CD8-positive, alpha-beta memory T cell (primary cell): ENCODE measurements around the gene LDLRAD2. TPM values are rescaled to one million over a fixed set of nuclear protein-coding genes. Genes with fewer than 3 reads are reported as not detected.
A peak's percentile ranks its signal among the peaks of the same experiment; 100 is the strongest.
"Not testable (repeated sequence)": the region's sequence is repeated elsewhere in the genome, so short reads cannot be mapped to it uniquely, and the experiment has no call there.

Source experiments
- CTCF ChIA-PET: fragments of 350-600 bp; sonication (Branson Sonifier 250); formaldehyde crosslinking; loops from one replicate; lab custom pipeline; 2021; ENCODE audit warnings: antibody characterized with exemption; lab: Charles Lee
- POLR2A ChIA-PET: fragments of 350-600 bp; sonication (Branson Sonifier 250); formaldehyde crosslinking; loops from one replicate; lab custom pipeline; 2021; ENCODE audit warnings: antibody characterized with exemption; lab: Charles Lee
- DNase-seq, 5 donors: peaks; one replicate each; pipeline versions ENCODE4 v3.0.0 to v3.0.0-alpha.2; 2020 to 2022; ENCODE audit warnings: mixed read lengths in 1 of 5
- H3K27ac ChIP-seq: one replicate; pipeline ENCODE4 v1.7.0; 2013; ENCODE audit warnings: low read depth, mild to moderate bottlenecking, low read length, moderate library complexity
- H3K27me3 ChIP-seq: 2 replicates; pipeline ENCODE4 v1.7.0; 2013; ENCODE audit warnings: low read length, mild to moderate bottlenecking; ENCODE audit not compliant: insufficient read depth, poor library complexity, severe bottlenecking
- H3K36me3 ChIP-seq: 2 replicates; pipeline ENCODE4 v1.7.0; 2013; ENCODE audit warnings: mild to moderate bottlenecking, low read length, moderate library complexity; ENCODE audit not compliant: insufficient read depth
- H3K4me1 ChIP-seq: 2 replicates; pipeline ENCODE4 v1.7.0; 2013; ENCODE audit warnings: mild to moderate bottlenecking, low read length, moderate library complexity; ENCODE audit not compliant: insufficient read depth
- H3K4me3 ChIP-seq: 2 replicates; pipeline ENCODE4 v1.7.0; 2013; ENCODE audit warnings: mild to moderate bottlenecking, low read length
- H3K9me3 ChIP-seq: 2 replicates; pipeline ENCODE4 v1.7.0; 2013; ENCODE audit warnings: mild to moderate bottlenecking, low read length
- H3K27ac Mint-ChIP-seq, 8 donors: one replicate each; pipeline ENCODE4 v1.8.0; 2020 to 2021; ENCODE audit warnings: mixed read lengths in 8 of 8, mild to moderate bottlenecking in 6 of 8, inconsistent platforms in 3 of 8, moderate library complexity in 3 of 8
- H3K27me3 Mint-ChIP-seq, 2 donors: one replicate each; pipeline ENCODE4 v1.8.0; 2020 to 2021; ENCODE audit warnings: mixed read lengths in 2 of 2, mild to moderate bottlenecking in 1 of 2, moderate library complexity in 1 of 2
- H3K36me3 Mint-ChIP-seq, 3 donors: one replicate each; pipeline ENCODE4 v1.8.0; 2020 to 2021; ENCODE audit warnings: mixed read lengths in 3 of 3, inconsistent platforms in 1 of 3, mild to moderate bottlenecking in 1 of 3
- H3K4me1 Mint-ChIP-seq, 3 donors: one replicate each; pipeline ENCODE4 v1.8.0; 2020 to 2021; ENCODE audit warnings: mixed read lengths in 3 of 3, inconsistent platforms in 1 of 3, mild to moderate bottlenecking in 1 of 3
- H3K4me3 Mint-ChIP-seq, 7 donors: one replicate each; pipeline ENCODE4 v1.8.0; 2020 to 2021; ENCODE audit warnings: mixed read lengths in 7 of 7, mild to moderate bottlenecking in 6 of 7, moderate library complexity in 4 of 7, inconsistent platforms in 2 of 7
- H3K9me3 Mint-ChIP-seq, 5 donors: one replicate each; pipeline ENCODE4 v1.8.0; 2020 to 2022; ENCODE audit warnings: mixed read lengths in 5 of 5, mild to moderate bottlenecking in 3 of 5, moderate library complexity in 2 of 5, inconsistent platforms in 1 of 5
- polyA plus RNA-seq: library from polyadenylated mRNA; unstranded; fragments of 300-500 nt; fragmentation: Illumina TruSeq; gene quantifications from one replicate; pipeline ENCODE4 v1.2.3, GENCODE V29; 2021
- total RNA-seq, 2 experiments: library from RNA; stranded (reverse); gene quantifications; one replicate each; pipeline ENCODE4 v1.2.3, GENCODE V29; 2021

The LDLRAD2 gene
- total and polyA plus RNA-seq, 3 experiments from 2014 or later: not detected

GRCh38 chr1:21770602-21771001 lies 41.5 kb upstream of the LDLRAD2 start:
- H3K4me3 ChIP-seq, H3K27ac ChIP-seq, H3K27me3 Mint-ChIP-seq, H3K4me3 Mint-ChIP-seq, H3K36me3 ChIP-seq, H3K9me3 ChIP-seq, DNase-seq, H3K27ac Mint-ChIP-seq, H3K9me3 Mint-ChIP-seq, H3K36me3 Mint-ChIP-seq, POLR2A ChIA-PET, H3K27me3 ChIP-seq: not testable (repeated sequence)
- peaks cover 25% of the 10 kb centered on the region for H3K4me1 ChIP-seq
- CTCF ChIA-PET: interaction anchor here (2.1 kb wide), 1 partner anchor 11 kb away, joined by 7 read pairs; no protein-coding TSS in a partner anchor
- H3K4me1 Mint-ChIP-seq: peaks cover 43 to 68% (median 56%) of the 10 kb centered on the region in 3 donors

- CTCF ChIA-PET, H3K27ac ChIP-seq, H3K9me3 ChIP-seq: not testable (repeated sequence)
Measured at GRCh38 chr1:21771672-21772071, 40.4 kb upstream of the LDLRAD2 start.

GRCh38 chr1:21773585-21773984 lies 38.5 kb upstream of the LDLRAD2 start:
- POLR2A ChIA-PET: interaction anchor here (1.1 kb wide), 1 partner anchor 9 kb away, joined by 3 read pairs; the partner anchor contains the start of gene USP48
- H3K9me3 ChIP-seq: no peaks in the 10 kb centered on the region
- H3K27me3 ChIP-seq: no peaks in the 10 kb centered on the region
- H3K27ac ChIP-seq: no peak overlapping the region
- peak overlapping the region; percentile 29 to 83 (median 60) for H3K27ac Mint-ChIP-seq
- H3K4me1 Mint-ChIP-seq: peaks cover 47 to 70% (median 64%) of the 10 kb centered on the region in 3 donors
- no peaks in the 10 kb centered on the region for H3K36me3 ChIP-seq
- peak overlapping the region in 6 of 7 donors; percentile 1 to 81 (median 40) for H3K4me3 Mint-ChIP-seq
- no peak for DNase-seq
- H3K4me1 ChIP-seq: peaks cover 16% of the 10 kb centered on the region
- no peak overlapping the region for H3K4me3 ChIP-seq
- no peaks in the 10 kb centered on the region for H3K27me3 Mint-ChIP-seq
- CTCF ChIA-PET: no interaction called here
- H3K9me3 Mint-ChIP-seq: no peaks in the 10 kb centered on the region
- peaks cover 0 to 15% (median 0%) of the 10 kb centered on the region in 3 donors for H3K36me3 Mint-ChIP-seq

More at GRCh38 chr1:21771672-21772071, 40.4 kb upstream of the LDLRAD2 start:
- H3K27me3 Mint-ChIP-seq, DNase-seq, H3K36me3 ChIP-seq, H3K4me3 Mint-ChIP-seq, H3K9me3 Mint-ChIP-seq, H3K27ac Mint-ChIP-seq, POLR2A ChIA-PET, H3K4me3 ChIP-seq, H3K27me3 ChIP-seq: not testable (repeated sequence)
- peaks cover 0 to 10% (median 0%) of the 10 kb centered on the region in 3 donors for H3K36me3 Mint-ChIP-seq
- H3K4me1 ChIP-seq: peaks cover 22% of the 10 kb centered on the region
- peaks cover 42 to 65% (median 54%) of the 10 kb centered on the region in 3 donors for H3K4me1 Mint-ChIP-seq

- Mint-ChIP-seq H3K4me3 (no peak overlapping the region), H3K27ac (peak overlapping the region in 4 of 8 donors; percentile 12 to 46 (median 16)), H3K27me3 (no peaks in the 10 kb centered on the region), H3K4me1 (peaks cover 46 to 69% (median 62%) of the 10 kb centered on the region in 3 donors), H3K9me3 (no peaks in the 10 kb centered on the region), H3K36me3 (peaks cover 0 to 10% (median 0%) of the 10 kb centered on the region in 3 donors)
- no peak for DNase-seq
- POLR2A ChIA-PET: no interaction called here
- no peaks in the 10 kb centered on the region for H3K27me3 ChIP-seq
- CTCF ChIA-PET: no interaction called here
- H3K36me3 ChIP-seq: no peaks in the 10 kb centered on the region
- H3K4me1 ChIP-seq: peaks cover 15% of the 10 kb centered on the region
- H3K4me3 ChIP-seq: no peak overlapping the region
- no peaks in the 10 kb centered on the region for H3K9me3 ChIP-seq
- H3K27ac ChIP-seq: no peak overlapping the region
Measured at GRCh38 chr1:21774835-21775549, 37.1 kb upstream of the LDLRAD2 start.

- Histone ChIP-seq H3K36me3 (no peaks in the 10 kb centered on the region), H3K9me3 (no peaks in the 10 kb centered on the region), H3K27me3 (no peaks in the 10 kb centered on the region), H3K27ac (no peak overlapping the region), H3K4me3 (no peak overlapping the region), H3K4me1 (peaks cover 20% of the 10 kb centered on the region)
- Mint-ChIP-seq H3K9me3 (no peaks in the 10 kb centered on the region), H3K27me3 (no peaks in the 10 kb centered on the region), H3K4me1 (peaks cover 48 to 70% (median 62%) of the 10 kb centered on the region in 3 donors), H3K4me3 (peak overlapping the region in 1 of 7 donors; percentile 3), H3K27ac (peak overlapping the region in 5 of 8 donors; percentile 8 to 77 (median 46)), H3K36me3 (peaks cover 0 to 8% (median 0%) of the 10 kb centered on the region in 3 donors)
- no peak for DNase-seq
- POLR2A ChIA-PET: no interaction called here
- CTCF ChIA-PET: no interaction called here
Measured at GRCh38 chr1:21775550-21775914, 36.5 kb upstream of the LDLRAD2 start.

- no peak overlapping the region for H3K27ac ChIP-seq
- no peaks in the 10 kb centered on the region for H3K36me3 ChIP-seq
- Mint-ChIP-seq H3K4me3 (no peak overlapping the region), H3K36me3 (peaks cover 0 to 8% (median 0%) of the 10 kb centered on the region in 3 donors), H3K9me3 (no peaks in the 10 kb centered on the region), H3K27me3 (no peaks in the 10 kb centered on the region), H3K27ac (peak overlapping the region; percentile 13 to 92 (median 64)), H3K4me1 (peaks cover 48 to 71% (median 64%) of the 10 kb centered on the region in 3 donors)
- H3K4me1 ChIP-seq: peaks cover 21% of the 10 kb centered on the region
- no peaks in the 10 kb centered on the region for H3K27me3 ChIP-seq
- ChIA-PET CTCF (no interaction called here), POLR2A (interaction anchor here (0.7 kb wide), 1 partner anchor 462 kb away, joined by 3 read pairs; no protein-coding TSS in a partner anchor)
- DNase-seq: no peak
- H3K4me3 ChIP-seq: no peak overlapping the region
- H3K9me3 ChIP-seq: no peaks in the 10 kb centered on the region
Measured at GRCh38 chr1:21775985-21776562, 36.0 kb upstream of the LDLRAD2 start.

- H3K36me3 ChIP-seq, H3K27ac ChIP-seq, DNase-seq, H3K4me3 ChIP-seq, H3K9me3 ChIP-seq, H3K36me3 Mint-ChIP-seq, H3K27me3 Mint-ChIP-seq, H3K9me3 Mint-ChIP-seq, H3K27me3 ChIP-seq, CTCF ChIA-PET: not testable (repeated sequence)
- peak overlapping the region in 2 of 8 donors; percentile 17 to 85 for H3K27ac Mint-ChIP-seq
- H3K4me3 Mint-ChIP-seq: peak overlapping the region in 1 of 7 donors; percentile 67
- POLR2A ChIA-PET: interaction anchor here (0.7 kb wide), 1 partner anchor 463 kb away, joined by 3 read pairs; no protein-coding TSS in a partner anchor
- H3K4me1 Mint-ChIP-seq: peaks cover 51 to 77% (median 69%) of the 10 kb centered on the region in 3 donors
- H3K4me1 ChIP-seq: peaks cover 30% of the 10 kb centered on the region
Measured at GRCh38 chr1:21776925-21777324, 35.1 kb upstream of the LDLRAD2 start.

GRCh38 chr1:21778405-21778727 lies 33.7 kb upstream of the LDLRAD2 start:
- no peak overlapping the region for H3K27ac ChIP-seq
- Mint-ChIP-seq H3K4me1 (peaks cover 44 to 75% (median 67%) of the 10 kb centered on the region in 3 donors), H3K27ac (peak overlapping the region in 6 of 8 donors; percentile 26 to 85 (median 54)), H3K36me3 (peaks cover 0 to 21% (median 0%) of the 10 kb centered on the region in 3 donors), H3K9me3 (peaks cover 0 to under 1% (median 0%) of the 10 kb centered on the region in 5 donors), H3K4me3 (peak overlapping the region in 3 of 7 donors; percentile 5 to 65 (median 25)), H3K27me3 (peaks cover 0 to 4% of the 10 kb centered on the region in 2 donors)
- ChIA-PET CTCF (no interaction called here), POLR2A (no interaction called here)
- H3K4me3 ChIP-seq: no peak overlapping the region
- H3K4me1 ChIP-seq: peaks cover 27% of the 10 kb centered on the region
- DNase-seq: no peak
- H3K36me3 ChIP-seq: no peaks in the 10 kb centered on the region
- no peaks in the 10 kb centered on the region for H3K27me3 ChIP-seq
- H3K9me3 ChIP-seq: no peaks in the 10 kb centered on the region
